Stimulated activated CD8-positive, alpha-beta memory T cell treated with anti-CD3 and anti-CD28 coated beads, Interleukin-7, amount 100 ng/mL, for 4 hours (primary cell): ENCODE data around the gene LCNL1.
A peak's percentile ranks its signal among the peaks of the same experiment; 100 is the strongest.

Source experiments
- DNase-seq, 2 donors: peaks; one replicate each; pipeline ENCODE4 v3.0.0-alpha.2; 2020; ENCODE audit warnings: low read depth in 2 of 2

Gene LCNL1

GRCh38 chr9:136947028-136947891, 35.5 kb upstream of the LCNL1 start:
- no peak for DNase-seq

DNA sequence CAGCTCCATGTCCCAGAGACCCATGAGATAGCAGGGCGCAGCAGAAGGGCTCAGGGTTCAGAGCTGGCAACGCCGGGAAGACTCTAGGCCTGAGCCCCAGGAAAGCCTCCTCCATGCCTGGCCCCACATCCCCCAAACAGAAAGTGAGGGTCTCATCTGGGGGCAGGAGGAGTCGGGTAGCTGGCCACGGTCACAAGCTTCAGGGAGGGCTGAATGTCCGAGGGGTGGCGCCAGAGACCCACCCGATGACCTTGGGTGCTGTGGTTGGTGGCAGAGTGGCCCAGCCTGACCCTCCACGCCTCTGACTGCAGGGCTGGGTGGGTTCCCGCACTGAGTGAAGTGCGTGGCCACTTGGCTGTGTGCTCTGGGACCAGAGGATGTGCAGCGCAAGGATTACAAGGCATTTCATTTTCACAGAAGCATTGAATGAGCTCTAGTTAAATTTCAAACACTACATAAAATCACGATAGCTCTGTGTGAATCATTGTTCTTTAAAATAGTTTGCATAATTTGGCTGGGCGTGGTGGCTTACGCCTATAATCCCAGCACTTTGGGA, 34.8 kb upstream of the LCNL1 start:
- DNase-seq, result no peak

GRCh38 chr9:136949239-136949816, 33.5 kb upstream of the LCNL1 start:
- no peak for DNase-seq

GRCh38 chr9:136949817-136950655, 32.8 kb upstream of the LCNL1 start:
- peak; percentile 93 to 96 for DNase-seq

DNA sequence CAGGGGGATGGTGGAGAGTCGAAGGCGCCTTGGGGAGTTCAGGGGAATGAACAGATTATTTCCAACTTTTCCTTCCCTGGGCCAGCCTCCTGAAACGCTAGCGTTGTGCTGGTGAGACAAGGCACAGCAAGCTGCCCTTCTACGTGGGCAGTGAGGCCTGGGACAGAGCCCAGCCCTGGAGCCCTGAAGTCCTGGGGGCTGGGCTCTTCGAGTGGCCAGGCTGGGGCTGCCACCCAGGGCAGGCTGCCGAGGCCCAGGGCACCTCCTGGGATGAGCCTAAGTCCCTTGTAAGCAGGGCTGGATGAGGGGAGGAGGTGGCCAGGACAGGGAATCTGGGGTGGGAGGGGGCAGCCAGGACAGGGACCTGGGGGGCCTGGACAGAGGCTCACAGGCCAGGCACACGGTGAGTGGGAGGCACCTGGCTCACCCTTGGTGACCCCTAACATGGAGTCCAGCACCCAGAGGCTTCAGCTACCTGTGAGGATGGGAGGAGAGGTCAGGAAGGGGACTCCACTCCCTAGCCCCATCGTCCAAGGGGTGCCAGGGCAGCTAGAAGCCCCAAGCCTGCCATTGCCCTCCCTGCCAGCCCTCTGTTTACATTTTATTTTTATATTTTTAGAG, 32.0 kb upstream of the LCNL1 start:
- no peak for DNase-seq

DNA sequence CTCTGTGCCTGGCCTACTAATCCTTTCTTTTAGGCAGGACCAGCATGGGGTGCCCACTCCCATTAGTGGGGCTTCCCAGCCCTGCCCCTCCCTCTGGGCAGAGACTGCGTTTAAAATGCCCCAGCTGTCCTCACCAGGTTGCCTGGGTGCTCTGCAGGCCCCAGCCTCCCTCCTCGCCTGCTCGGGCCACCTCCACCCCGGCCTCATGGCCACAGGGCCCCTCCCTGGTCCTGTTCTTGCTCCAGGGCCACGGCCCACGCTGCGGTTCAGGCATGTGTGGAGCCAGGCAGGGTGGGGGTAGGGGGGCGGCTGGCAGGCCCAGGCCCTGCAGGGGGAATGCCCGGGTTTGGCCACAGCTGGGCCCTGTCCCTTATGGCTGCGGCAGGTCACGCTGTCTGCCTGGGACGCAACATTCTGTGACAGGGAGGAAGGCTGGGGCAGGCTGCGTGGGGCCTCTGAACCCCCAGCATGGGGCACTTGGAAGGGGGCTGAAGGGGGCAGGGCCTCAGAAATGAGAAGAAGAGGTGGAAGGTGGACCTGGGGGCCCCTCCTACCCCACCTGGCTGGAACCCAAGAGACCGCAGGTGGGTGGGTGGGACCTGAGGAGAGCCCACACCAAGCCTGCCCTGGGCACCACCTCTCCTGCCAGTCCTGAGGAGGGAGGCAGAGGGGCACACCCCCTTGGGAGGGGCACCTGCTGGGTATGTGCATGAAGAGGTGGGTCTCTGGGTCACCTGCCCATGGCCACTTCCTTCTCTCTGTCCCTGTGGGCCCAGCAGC, 31.1 kb upstream of the LCNL1 start, which contains the start of gene LCN12:
LCN12 (plus strand) TSS at position 733 of the 780 bp plus-strand sequence. CDS start 55 bp downstream, outside the sequence.
- DNase-seq, result no peak

- no peak for DNase-seq
Observed at GRCh38 chr9:136952321-136952850, 30.4 kb upstream of the LCNL1 start.

DNA sequence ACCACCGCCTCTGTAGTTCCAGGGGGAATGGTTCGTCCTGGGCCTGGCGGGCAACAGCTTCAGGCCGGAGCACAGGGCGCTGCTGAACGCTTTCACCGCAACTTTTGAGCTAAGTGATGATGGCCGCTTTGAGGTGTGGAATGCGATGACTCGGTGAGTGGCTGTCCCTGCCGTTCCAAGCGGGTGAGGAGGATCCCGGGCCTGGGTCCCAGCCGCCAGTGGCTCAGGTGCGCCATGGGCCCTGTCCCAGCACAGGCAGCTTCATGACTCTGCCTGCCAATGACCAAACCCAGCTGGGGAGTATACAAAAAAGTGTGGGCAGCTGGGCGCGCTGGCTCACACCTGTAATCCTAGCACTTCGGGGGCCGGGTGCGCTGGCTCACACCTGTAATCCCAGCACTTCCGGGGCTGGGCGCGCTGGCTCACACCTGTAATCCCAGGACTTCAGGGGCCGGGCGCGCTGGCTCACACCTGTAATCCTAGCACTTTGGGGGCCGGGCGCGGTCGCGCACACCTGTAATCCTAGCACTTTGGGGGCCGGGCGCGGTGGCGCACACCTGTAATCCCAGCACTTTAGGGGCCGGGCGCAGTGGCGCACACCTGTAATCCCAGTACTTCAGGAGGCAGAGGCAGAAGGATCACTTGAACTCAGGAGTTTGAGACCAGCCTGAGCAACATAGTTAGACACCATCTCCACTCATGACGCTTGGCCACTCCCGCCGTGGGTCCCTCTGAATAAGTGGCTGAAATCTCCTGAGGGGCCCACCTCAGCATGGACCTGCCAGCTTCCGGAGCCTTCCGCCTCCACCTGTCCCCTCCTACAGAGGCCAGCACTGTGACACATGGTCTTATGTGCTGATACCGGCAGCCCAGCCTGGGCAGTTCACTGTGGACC, 29.7 kb upstream of the LCNL1 start:
- DNase-seq, result no peak

- DNase-seq, result no peak
Observed at GRCh38 chr9:136953771-136954269, 29.0 kb upstream of the LCNL1 start.

GRCh38 chr9:136954270-136955083, 28.3 kb upstream of the LCNL1 start:
- no peak for DNase-seq

- no peak for DNase-seq
Observed at GRCh38 chr9:136955202-136955942, 27.4 kb upstream of the LCNL1 start.

- no peak for DNase-seq
Observed at GRCh38 chr9:136955943-136956335, 26.9 kb upstream of the LCNL1 start.

GRCh38 chr9:136956604-136957003, 26.2 kb upstream of the LCNL1 start:
- no peak for DNase-seq

- DNase-seq, result no peak
Observed at GRCh38 chr9:136957461-136957860, 25.3 kb upstream of the LCNL1 start.

- no peak for DNase-seq
Observed at GRCh38 chr9:136957901-136958300, 24.9 kb upstream of the LCNL1 start.

- no peak for DNase-seq
Observed at GRCh38 chr9:136958473-136958872, 24.3 kb upstream of the LCNL1 start.
